Cardiac muscle cell (in vitro differentiated cells and primary cell): ENCODE data around the gene PRRG4. TPM values are rescaled to one million over a fixed set of nuclear protein-coding genes. Genes with fewer than 3 reads are reported as not detected.
A peak's percentile ranks its signal among the peaks of the same experiment; 100 is the strongest.

ENCODE experiments used
- DNase-seq, 2 donors: peaks; one replicate each; pipeline versions ENCODE4 v3.0.0 to v3.0.0-alpha.2; 2010 to 2017; ENCODE audit warnings: low read depth in 1 of 2, low spot score in 1 of 2
- H3K27ac ChIP-seq: fragments of 200-600 bp; sonication (generic); 2 replicates; pipeline ENCODE4 v1.5.1; 2016
- H3K27me3 ChIP-seq: fragments of 200-600 bp; sonication (generic); 2 replicates; pipeline ENCODE4 v1.6.0; 2016; ENCODE audit warnings: control low read depth
- H3K36me3 ChIP-seq: fragments of 200-600 bp; sonication (generic); 2 replicates; pipeline ENCODE4 v1.5.1; 2016; ENCODE audit warnings: control low read depth
- H3K4me1 ChIP-seq: fragments of 200-600 bp; sonication (generic); 2 replicates; pipeline ENCODE4 v1.8.1; 2017; ENCODE audit warnings: low read depth, mild to moderate bottlenecking, mixed run types
- H3K4me3 ChIP-seq: fragments of 200-600 bp; sonication (generic); 2 replicates; pipeline ENCODE4 v1.5.1; 2016; ENCODE audit warnings: mild to moderate bottlenecking
- H3K9me3 ChIP-seq: fragments of 200-600 bp; sonication (generic); 2 replicates; pipeline ENCODE4 v1.5.1; 2017; ENCODE audit warnings: low read depth, mild to moderate bottlenecking, control low read depth
- polyA plus RNA-seq: library from polyadenylated mRNA; unstranded; fragments of >200 nt; fragmentation: Nextera tagmentation; extraction: Ambion mirVana; gene quantifications from 2 replicates; pipeline ENCODE4 v1.2.1, GENCODE V29; 2016
- total RNA-seq: library from RNA; depleted of rRNA; stranded (reverse); fragments of >200 nt; gene quantifications from 2 replicates; pipeline ENCODE4 v1.2.3, GENCODE V29; 2016
- TF ChIP-seq, protein P1 (sequence below): IDR thresholded peaks from 2 replicates; pipeline ENCODE4 v1.5.1; 2012; ENCODE audit warnings: low read depth, mild to moderate bottlenecking, low read length

PRRG4 gene
- total and polyA plus RNA-seq, 2 experiments from 2014 or later: not detected

DNA sequence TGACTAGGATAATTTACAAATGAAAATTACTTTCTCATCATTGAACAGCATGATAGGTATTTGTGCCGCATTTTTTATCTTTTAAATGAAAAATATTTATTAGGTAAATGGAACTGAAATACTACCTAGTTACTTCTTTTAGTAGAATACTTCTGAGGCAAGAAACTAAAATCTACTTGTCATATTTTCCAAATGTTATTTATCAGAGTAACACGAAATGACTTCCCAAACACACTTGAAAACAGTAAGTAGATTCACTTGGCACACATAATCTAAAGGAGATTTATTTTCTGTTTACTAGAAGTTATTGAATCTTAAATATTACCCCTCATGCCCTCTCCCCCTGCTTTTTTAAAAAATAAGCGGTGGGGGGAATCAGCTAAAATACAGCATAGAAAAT lies 65.2 kb downstream of the PRRG4 start:
- Histone ChIP-seq H3K27ac (peak overlapping the region; percentile 96), H3K4me3 (peak overlapping the region; percentile 68)

DNA sequence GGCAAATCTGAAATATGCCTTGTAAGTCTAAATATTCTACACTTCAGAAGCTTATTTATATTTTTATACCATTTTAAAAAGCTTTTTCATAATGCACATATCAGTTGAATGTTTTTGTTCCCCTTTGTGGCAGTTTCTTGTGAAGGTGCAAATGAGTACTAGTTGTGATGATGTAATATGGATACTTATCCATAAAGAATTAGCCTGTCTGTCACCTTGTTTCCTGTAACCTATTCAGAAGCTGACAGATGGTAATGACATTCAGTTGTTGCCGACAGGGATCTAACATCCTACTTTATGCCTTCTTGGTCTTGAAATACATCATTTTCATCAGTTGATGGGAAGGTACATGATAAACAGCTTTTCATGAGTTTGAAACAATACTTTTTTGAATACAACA lies 65.7 kb downstream of the PRRG4 start:
- Histone ChIP-seq H3K4me1 (peaks cover 17% of the 10 kb centered on the region), H3K9me3 (no peaks in the 10 kb centered on the region), H3K36me3 (no peaks in the 10 kb centered on the region), H3K27ac (peak overlapping the region; percentile 96), H3K27me3 (no peaks in the 10 kb centered on the region), H3K4me3 (peak overlapping the region; percentile 68)
- DNase-seq: no peak
- TF ChIP-seq, protein P1, sequence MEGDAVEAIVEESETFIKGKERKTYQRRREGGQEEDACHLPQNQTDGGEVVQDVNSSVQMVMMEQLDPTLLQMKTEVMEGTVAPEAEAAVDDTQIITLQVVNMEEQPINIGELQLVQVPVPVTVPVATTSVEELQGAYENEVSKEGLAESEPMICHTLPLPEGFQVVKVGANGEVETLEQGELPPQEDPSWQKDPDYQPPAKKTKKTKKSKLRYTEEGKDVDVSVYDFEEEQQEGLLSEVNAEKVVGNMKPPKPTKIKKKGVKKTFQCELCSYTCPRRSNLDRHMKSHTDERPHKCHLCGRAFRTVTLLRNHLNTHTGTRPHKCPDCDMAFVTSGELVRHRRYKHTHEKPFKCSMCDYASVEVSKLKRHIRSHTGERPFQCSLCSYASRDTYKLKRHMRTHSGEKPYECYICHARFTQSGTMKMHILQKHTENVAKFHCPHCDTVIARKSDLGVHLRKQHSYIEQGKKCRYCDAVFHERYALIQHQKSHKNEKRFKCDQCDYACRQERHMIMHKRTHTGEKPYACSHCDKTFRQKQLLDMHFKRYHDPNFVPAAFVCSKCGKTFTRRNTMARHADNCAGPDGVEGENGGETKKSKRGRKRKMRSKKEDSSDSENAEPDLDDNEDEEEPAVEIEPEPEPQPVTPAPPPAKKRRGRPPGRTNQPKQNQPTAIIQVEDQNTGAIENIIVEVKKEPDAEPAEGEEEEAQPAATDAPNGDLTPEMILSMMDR: no peak

More for the DNA sequence above, 65.2 kb downstream of the PRRG4 start:
- TF ChIP-seq, protein P1: no peak
- Histone ChIP-seq H3K9me3 (no peaks in the 10 kb centered on the region), H3K27me3 (no peaks in the 10 kb centered on the region), H3K4me1 (peaks cover 17% of the 10 kb centered on the region), H3K36me3 (no peaks in the 10 kb centered on the region)
- no peak for DNase-seq

DNA sequence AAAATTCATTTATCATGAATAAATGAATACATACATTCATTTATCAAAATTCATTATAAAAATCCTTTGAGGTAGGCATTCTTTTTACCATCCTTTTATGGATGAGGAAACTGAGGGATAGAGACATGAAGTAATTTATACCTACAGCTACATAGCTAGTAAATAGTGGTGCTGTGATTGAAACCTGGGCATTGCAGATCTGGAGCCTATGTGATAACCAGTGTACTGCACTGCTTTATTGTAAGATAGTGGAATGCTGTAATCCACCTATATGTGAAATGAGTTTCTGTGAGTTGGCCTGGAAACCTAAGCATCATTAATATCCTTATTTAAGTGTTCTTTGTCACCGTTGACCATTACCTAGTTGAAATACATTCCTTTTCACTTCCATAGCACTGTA lies 67.4 kb downstream of the PRRG4 start:
- Histone ChIP-seq H3K27me3 (no peaks in the 10 kb centered on the region), H3K27ac (no peak overlapping the region), H3K9me3 (no peaks in the 10 kb centered on the region), H3K36me3 (no peaks in the 10 kb centered on the region), H3K4me1 (peaks cover 12% of the 10 kb centered on the region), H3K4me3 (no peak overlapping the region)
- TF ChIP-seq, protein P1: no peak
- DNase-seq: no peak

DNA sequence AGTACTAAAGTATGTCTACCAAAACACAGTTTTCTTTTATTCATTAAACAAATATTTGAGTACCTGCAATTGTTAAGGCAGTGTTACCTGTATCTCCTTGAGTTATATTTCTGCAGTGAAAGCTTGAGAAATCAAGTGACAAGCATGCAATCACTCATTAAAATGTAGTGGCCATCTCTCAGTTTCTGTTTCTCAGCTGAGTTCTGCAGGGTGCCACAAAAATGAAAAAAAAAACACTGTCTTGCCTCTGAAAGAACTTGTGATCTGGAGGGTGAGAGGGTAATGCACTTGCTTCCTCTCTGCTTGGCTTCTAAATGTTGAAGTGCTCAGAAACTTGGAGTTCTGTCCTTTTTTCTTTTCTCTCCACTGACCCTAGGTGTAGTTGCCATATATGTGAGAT lies 69.7 kb downstream of the PRRG4 start:
- no peak overlapping the region for H3K27ac ChIP-seq
- H3K4me1 ChIP-seq: peaks cover 16% of the 10 kb centered on the region
- TF ChIP-seq, protein P1: no peak
- no peaks in the 10 kb centered on the region for H3K36me3 ChIP-seq
- no peak overlapping the region for H3K4me3 ChIP-seq
- DNase-seq: no peak
- H3K27me3 ChIP-seq: no peaks in the 10 kb centered on the region
- H3K9me3 ChIP-seq: no peaks in the 10 kb centered on the region

DNA sequence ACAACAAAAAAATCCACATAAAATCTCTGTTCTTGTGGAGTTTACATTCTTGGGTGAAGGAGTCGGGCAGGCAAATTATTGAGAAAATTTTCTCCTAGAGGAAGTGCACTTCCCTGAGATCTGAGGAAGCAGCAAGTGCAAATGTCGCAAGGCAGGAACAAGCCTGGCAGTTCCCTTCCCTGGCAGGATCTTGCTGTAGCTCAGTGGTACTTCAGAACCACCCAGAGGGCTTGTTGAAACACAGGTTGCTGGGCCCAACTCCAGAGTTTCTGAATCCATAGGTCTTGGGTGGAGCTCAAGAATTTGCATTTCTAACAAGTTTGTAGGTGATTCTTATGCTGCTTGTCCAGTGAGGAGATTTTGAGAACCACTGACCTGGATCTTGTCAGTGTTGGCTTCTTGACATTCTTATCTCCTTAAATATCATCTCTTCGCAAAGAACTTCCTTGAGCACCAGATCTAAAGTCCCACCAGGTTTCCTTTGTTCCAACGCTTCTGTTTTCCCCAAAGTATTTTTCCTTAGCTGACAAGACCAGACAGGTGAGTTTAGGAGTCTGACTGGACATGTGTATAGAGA lies 72.5 kb downstream of the PRRG4 start:
- H3K27me3 ChIP-seq: no peaks in the 10 kb centered on the region
- no peaks in the 10 kb centered on the region for H3K9me3 ChIP-seq
- no peak overlapping the region for H3K27ac ChIP-seq
- H3K4me3 ChIP-seq: no peak overlapping the region
- no peaks in the 10 kb centered on the region for H3K36me3 ChIP-seq
- H3K4me1 ChIP-seq: peaks cover 4% of the 10 kb centered on the region
- TF ChIP-seq, protein P1: no peak
- DNase-seq: no peak
